Measurements from ENCODE around the gene SGCD. TPM values are rescaled to one million over a fixed set of nuclear protein-coding genes. Genes with fewer than 3 reads are reported as not detected.
A peak's percentile ranks its signal among the peaks of the same experiment; 100 is the strongest.
"Not testable (repeated sequence)": the region's sequence is repeated elsewhere in the genome, so short reads cannot be mapped to it uniquely, and the experiment has no call there.

SGCD gene
- total and polyA plus RNA-seq, 8 donors, result 0.58 to 55.8 (median 2.8) TPM

DNA sequence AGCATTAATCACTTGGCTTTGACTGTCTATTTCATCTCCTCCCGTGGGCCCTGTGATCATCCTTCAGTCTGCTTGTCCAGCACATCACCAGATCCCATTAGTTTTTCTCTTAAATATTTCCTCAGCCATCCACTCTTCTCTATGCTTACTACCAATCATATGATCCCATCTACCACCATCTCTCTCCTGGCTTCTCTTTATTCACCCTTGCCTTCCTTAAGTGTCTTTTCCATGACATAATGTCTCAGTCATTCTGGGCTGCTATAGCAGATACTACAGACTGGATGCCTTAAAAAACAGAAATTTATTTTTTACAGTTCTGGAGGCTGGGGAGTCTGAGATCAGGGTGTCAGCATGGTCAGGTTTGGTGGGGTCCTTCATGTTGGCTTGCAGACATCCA is 314.7 kb downstream of the SGCD start:
- Histone ChIP-seq H3K27me3 (no peaks in the 10 kb centered on the region), H3K36me3 (no peaks in the 10 kb centered on the region), H3K9me3 (no peaks in the 10 kb centered on the region), H3K4me3 (no peak overlapping the region), H3K4me1 (peaks cover 0 to 3% (median 0%) of the 10 kb centered on the region in 4 donors), H3K27ac (no peak overlapping the region)
- TF ChIP-seq, protein P1, sequence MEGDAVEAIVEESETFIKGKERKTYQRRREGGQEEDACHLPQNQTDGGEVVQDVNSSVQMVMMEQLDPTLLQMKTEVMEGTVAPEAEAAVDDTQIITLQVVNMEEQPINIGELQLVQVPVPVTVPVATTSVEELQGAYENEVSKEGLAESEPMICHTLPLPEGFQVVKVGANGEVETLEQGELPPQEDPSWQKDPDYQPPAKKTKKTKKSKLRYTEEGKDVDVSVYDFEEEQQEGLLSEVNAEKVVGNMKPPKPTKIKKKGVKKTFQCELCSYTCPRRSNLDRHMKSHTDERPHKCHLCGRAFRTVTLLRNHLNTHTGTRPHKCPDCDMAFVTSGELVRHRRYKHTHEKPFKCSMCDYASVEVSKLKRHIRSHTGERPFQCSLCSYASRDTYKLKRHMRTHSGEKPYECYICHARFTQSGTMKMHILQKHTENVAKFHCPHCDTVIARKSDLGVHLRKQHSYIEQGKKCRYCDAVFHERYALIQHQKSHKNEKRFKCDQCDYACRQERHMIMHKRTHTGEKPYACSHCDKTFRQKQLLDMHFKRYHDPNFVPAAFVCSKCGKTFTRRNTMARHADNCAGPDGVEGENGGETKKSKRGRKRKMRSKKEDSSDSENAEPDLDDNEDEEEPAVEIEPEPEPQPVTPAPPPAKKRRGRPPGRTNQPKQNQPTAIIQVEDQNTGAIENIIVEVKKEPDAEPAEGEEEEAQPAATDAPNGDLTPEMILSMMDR (IDR thresholded peaks at IDR 0.05), result no peak
- TF ChIP-seq EP300 (IDR thresholded peaks at IDR 0.05), result no peak
- TF ChIP-seq POLR2AphosphoS5 (IDR thresholded peaks at IDR 0.05), result no peak
- no peak for TF ChIP-seq POLR2A (IDR thresholded peaks at IDR 0.05)
- 38 to 79% (median 68%) methylated on average over 1 of the region's 1 CpG for WGBS, 5 donors
- intact Hi-C loops (cut with DNase I; ENCODE audit: low total_unique reads), result no loop called here
- peak in 1 of 2 donors; percentile 23 for DNase-seq

DNA sequence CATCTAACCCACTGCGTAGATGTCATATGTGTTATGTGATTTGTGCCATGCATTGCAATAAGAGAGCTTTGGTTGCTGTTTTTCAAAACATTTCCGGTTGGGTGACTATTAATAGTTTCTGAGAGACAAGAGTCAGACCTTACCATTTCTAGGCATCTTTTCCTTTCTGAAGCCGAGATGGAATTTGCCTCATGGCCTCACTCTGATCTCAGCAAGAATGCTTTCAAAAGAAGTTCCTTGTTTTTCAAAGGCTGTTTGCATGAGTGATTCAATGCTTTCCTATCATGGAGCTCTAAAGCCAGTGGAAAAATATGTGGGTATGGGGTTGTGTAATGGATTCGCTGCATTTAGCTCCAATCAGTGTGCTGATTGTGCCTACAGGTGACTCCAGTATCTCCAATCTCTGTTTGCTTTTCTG is 320.1 kb downstream of the SGCD start:
- peaks cover 0 to 9% (median 0%) of the 10 kb centered on the region in 4 donors for H3K4me1 ChIP-seq
- WGBS, 5 donors, result 25 to 38% (median 32%) methylated on average over 4 of the region's 4 CpGs
- no peak overlapping the region for H3K4me3 ChIP-seq
- no peak overlapping the region for H3K27ac ChIP-seq
- no peaks in the 10 kb centered on the region for H3K36me3 ChIP-seq
- no peaks in the 10 kb centered on the region for H3K9me3 ChIP-seq
- DNase-seq, result peak in 1 of 2 donors; percentile 36
- TF ChIP-seq, protein P1 (IDR thresholded peaks at IDR 0.05), result no peak
- TF ChIP-seq EP300 (IDR thresholded peaks at IDR 0.05), result no peak
- intact Hi-C loops (cut with DNase I; ENCODE audit: low total_unique reads), result no loop called here
- H3K27me3 ChIP-seq, result no peaks in the 10 kb centered on the region

DNA sequence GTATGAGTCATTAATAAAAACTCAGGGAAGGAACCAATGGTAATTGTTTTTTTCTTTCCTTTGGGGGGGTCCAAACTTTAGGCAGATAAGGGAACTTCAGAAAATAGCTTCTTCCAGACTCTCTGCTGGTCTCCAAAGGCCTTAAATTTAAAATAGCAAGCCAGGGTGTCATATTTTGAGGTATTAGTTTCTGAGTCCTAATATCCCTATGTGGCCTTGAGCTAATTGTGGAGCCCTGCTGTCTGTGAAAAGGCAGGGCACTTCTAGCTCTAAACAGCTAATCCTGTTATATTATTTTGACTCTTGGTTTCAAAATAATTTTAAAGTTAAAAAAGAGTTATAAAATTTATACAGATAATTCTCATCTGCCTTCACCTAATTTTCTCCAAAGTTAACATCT is 327.5 kb downstream of the SGCD start:
- DNase-seq, result no peak
- Histone ChIP-seq H3K4me1 (no peaks in the 10 kb centered on the region), H3K4me3 (no peak overlapping the region), H3K36me3 (no peaks in the 10 kb centered on the region), H3K27me3 (no peaks in the 10 kb centered on the region), H3K27ac (no peak overlapping the region), H3K9me3 (no peaks in the 10 kb centered on the region)
- intact Hi-C loops (cut with DNase I; ENCODE audit: low total_unique reads), result no loop called here
- TF ChIP-seq, protein P1 (IDR thresholded peaks at IDR 0.05), result no peak
- TF ChIP-seq POLR2A (IDR thresholded peaks at IDR 0.05) (no peak), EP300 (IDR thresholded peaks at IDR 0.05) (no peak), POLR2AphosphoS5 (IDR thresholded peaks at IDR 0.05) (no peak)

DNA sequence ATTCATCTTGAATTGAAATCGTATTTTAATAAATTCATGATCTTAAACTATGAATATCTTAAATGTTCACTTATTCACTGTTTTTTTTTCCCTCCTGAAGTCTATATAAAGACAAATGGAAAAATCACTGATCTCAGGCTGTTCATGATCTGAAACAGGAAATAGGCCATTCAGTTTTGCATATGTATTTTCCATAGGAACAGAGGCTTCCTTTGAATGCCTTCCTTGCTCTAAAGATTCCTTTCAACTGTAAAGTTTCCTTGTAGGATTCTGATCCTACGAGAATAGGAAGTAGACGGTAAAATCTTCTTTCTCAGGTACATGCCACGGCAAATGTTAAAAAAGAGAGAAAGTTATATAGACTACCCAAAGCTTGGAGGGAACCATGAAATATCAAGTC is 328.8 kb downstream of the SGCD start:
- H3K4me3 ChIP-seq, result no peak overlapping the region
- intact Hi-C loops (cut with DNase I; ENCODE audit: low total_unique reads), result no loop called here
- H3K9me3 ChIP-seq, result no peaks in the 10 kb centered on the region
- H3K4me1 ChIP-seq, result no peaks in the 10 kb centered on the region
- H3K27me3 ChIP-seq, result no peaks in the 10 kb centered on the region
- no peaks in the 10 kb centered on the region for H3K36me3 ChIP-seq
- TF ChIP-seq EP300 (IDR thresholded peaks at IDR 0.05), result no peak
- TF ChIP-seq POLR2AphosphoS5 (IDR thresholded peaks at IDR 0.05), result no peak
- TF ChIP-seq, protein P1 (IDR thresholded peaks at IDR 0.05), result no peak
- no peak for TF ChIP-seq POLR2A (IDR thresholded peaks at IDR 0.05)
- WGBS, 5 donors, result 79 to 93% (median 88%) methylated on average over 4 of the region's 4 CpGs
- no peak for DNase-seq
- no peak overlapping the region for H3K27ac ChIP-seq

DNA sequence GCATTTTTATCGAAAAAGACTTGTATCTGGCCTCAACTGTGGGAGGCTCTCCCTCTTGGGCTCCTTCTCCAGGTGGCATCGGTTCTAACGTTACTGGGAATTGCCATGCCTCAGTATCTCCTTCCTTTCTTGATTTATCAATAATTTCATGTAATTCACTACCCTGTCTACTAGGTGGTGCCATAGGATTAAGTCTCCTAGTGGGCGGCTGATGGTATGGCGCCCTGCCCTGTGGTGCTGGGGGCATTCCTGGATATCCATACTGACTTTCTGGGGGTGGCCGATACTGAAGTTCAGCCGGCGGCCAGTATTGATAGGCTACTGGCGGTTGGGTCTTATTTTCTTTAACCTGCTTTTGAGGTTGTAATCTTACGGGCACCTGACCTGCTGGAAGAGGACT is 337.9 kb downstream of the SGCD start:
- H3K36me3 ChIP-seq; intact Hi-C loops (cut with DNase I; ENCODE audit: low total_unique reads); DNase-seq; H3K27me3 ChIP-seq; H3K4me1 ChIP-seq; H3K27ac ChIP-seq; H3K9me3 ChIP-seq; H3K4me3 ChIP-seq: not testable (repeated sequence)
- 79 to 90% (median 80%) methylated on average over 7 of the region's 10 CpGs for WGBS, 5 donors

DNA sequence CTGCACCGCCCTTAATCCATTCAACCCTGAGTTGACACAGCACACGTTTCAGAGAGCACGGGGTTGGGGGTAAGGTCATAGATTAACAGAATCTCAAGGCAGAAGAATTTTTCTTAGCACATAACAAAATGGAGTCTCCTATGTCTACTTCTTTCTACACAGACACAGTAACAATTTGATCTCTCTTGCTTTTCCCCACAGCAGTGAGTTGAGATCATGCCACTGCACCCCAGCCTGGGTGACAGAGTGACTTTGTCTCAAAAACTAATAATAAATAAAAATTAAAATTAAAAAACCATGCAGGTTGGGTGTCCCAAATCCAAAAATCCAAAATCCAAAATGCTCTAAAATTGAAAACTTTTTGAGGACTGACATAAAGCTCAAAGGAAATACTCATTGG is 339.7 kb downstream of the SGCD start:
- H3K27me3 ChIP-seq; H3K4me1 ChIP-seq; H3K36me3 ChIP-seq; H3K9me3 ChIP-seq; DNase-seq; H3K27ac ChIP-seq; intact Hi-C loops (cut with DNase I; ENCODE audit: low total_unique reads); H3K4me3 ChIP-seq: not testable (repeated sequence)
- no CpG with 5 or more reads among the region's 3 CpGs for WGBS, 5 donors

Data from stomach (tissue), 9 donors.